Measurements from ENCODE around the gene MARCHF9.
"Not testable (repeated sequence)": the region's sequence is repeated elsewhere in the genome, so short reads cannot be mapped to it uniquely, and the experiment has no call there.

The MARCHF9 gene

GRCh38 chr12:57754411-57755193 lies at the start of gene MARCHF9:
MARCHF9 (plus strand) TSS chr12:57755103; CDS start chr12:57755529, 426 bp downstream.
- DNase-seq (ENCODE audit: low read depth in 2 of 2), result peak; percentile 66 to 86

GRCh38 chr12:57707250-57707649 lies 47.7 kb upstream of the MARCHF9 start:
- no peak for DNase-seq (ENCODE audit: low read depth in 2 of 2)

- no peak for DNase-seq (ENCODE audit: low read depth in 2 of 2)
Measured at GRCh38 chr12:57708296-57708695, 46.6 kb upstream of the MARCHF9 start.

GRCh38 chr12:57712701-57713100 lies 42.2 kb upstream of the MARCHF9 start:
- DNase-seq (ENCODE audit: low read depth in 2 of 2), result no peak

- DNase-seq (ENCODE audit: low read depth in 2 of 2), result no peak
Measured at GRCh38 chr12:57713209-57713608, 41.7 kb upstream of the MARCHF9 start.

GRCh38 chr12:57715036-57715748 lies 39.7 kb upstream of the MARCHF9 start:
- not testable (repeated sequence) for DNase-seq (ENCODE audit: low read depth in 2 of 2)

GRCh38 chr12:57715786-57716185 lies 39.1 kb upstream of the MARCHF9 start:
- DNase-seq (ENCODE audit: low read depth in 2 of 2), result no peak

GRCh38 chr12:57716305-57716704 lies 38.6 kb upstream of the MARCHF9 start:
- no peak for DNase-seq (ENCODE audit: low read depth in 2 of 2)

GRCh38 chr12:57717131-57717530 lies 37.8 kb upstream of the MARCHF9 start:
- DNase-seq (ENCODE audit: low read depth in 2 of 2), result no peak

- DNase-seq (ENCODE audit: low read depth in 2 of 2), result no peak
Measured at GRCh38 chr12:57717846-57718640, 36.9 kb upstream of the MARCHF9 start.

- no peak for DNase-seq (ENCODE audit: low read depth in 2 of 2)
Measured at GRCh38 chr12:57718641-57719528, 36.0 kb upstream of the MARCHF9 start.

GRCh38 chr12:57719777-57720605 lies 34.9 kb upstream of the MARCHF9 start:
- no peak for DNase-seq (ENCODE audit: low read depth in 2 of 2)

- DNase-seq (ENCODE audit: low read depth in 2 of 2), result no peak
Measured at GRCh38 chr12:57720606-57721595, 34.0 kb upstream of the MARCHF9 start.

- DNase-seq (ENCODE audit: low read depth in 2 of 2), result not testable (repeated sequence)
Measured at GRCh38 chr12:57721846-57722608, 32.9 kb upstream of the MARCHF9 start.

- DNase-seq (ENCODE audit: low read depth in 2 of 2), result no peak
Measured at GRCh38 chr12:57722716-57723629, 31.9 kb upstream of the MARCHF9 start.

- DNase-seq (ENCODE audit: low read depth in 2 of 2), result no peak
Measured at GRCh38 chr12:57723630-57723962, 31.3 kb upstream of the MARCHF9 start.

All from stimulated activated CD4-positive, alpha-beta T cell treated with anti-CD3 and anti-CD28 coated beads, Interleukin-12 subunit alpha, Interleukin-12 subunit beta, amount 100 ng/mL, for 24 hours (primary cell).